IPS-NIHi11 (cell line): ENCODE data around the gene LSS.
"Not testable (repeated sequence)": the region's sequence is repeated elsewhere in the genome, so short reads cannot be mapped to it uniquely, and the experiment has no call there.

Source experiments
- DNase-seq: peaks from one replicate; pipeline ENCODE4 v3.0.0; 2012; ENCODE audit warnings: mixed read lengths, low spot score

The LSS gene

DNA sequence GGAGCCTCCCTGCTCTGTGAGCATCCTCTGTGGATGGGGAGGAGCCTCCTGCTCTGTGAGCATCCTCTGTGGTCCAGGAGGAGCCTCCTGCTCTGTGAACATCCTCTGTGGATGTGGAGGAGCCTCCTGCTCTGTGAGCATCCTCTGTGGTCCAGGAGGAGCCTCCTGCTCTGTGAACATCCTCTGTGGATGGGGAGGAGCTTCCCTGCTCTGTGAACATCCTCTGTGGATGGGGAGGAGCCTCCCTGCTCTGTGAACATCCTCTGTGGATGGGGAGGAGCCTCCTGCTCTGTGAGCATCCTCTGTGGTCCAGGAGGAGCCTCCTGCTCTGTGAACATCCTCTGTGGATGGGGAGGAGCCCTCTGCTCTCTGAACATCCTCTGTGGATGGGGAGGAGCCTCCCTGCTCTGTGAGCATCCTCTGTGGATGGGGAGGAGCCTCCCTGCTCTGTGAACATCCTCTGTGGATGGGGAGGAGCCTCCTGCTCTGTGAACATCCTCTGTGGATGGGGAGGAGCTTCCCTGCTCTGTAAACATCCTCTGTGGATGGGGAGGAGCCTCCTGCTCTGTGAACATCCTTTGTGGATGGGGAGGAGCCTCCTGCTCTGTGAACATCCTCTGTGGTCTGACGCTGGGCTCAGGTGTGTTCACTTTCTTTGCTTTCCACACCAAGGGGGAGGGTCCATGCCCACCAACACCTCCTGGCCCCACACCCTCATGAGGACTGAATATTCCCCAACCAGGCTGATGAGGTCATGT is 58.0 kb downstream of the LSS start:
- not testable (repeated sequence) for DNase-seq

DNA sequence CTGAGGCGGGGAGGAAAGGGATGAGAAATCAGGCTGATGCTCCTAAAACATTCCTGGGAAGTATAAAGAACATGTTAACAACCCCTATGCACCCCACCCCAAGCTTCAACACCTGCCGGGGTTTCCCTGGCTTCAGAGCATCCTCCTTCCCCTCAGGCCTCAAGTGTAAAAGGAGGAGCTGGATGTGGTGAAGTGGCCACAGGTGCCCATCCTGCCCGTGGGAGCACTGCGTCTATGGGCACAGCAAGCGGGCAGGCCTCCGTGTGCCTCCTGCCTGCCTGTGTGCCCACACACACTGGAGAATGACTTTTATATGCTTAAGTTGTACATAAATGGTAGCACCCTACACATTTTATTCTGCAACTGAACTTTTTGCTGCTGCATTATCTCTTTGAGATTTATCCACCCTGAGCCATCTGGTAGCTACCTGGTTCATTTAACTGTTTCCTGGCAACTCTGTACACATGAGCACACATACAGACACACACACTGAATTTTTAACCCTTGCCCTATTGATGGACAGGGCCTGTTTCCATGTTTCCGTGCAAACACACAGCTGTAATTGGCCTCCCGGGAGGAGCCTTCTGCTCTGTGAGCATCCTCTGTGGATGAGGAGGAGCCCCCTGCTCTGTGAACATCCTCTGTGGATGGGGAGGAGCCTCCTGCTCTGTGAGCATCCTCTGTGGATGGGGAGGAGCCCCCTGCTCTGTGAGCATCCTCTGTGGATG is 59.8 kb downstream of the LSS start:
- DNase-seq: no peak

DNA sequence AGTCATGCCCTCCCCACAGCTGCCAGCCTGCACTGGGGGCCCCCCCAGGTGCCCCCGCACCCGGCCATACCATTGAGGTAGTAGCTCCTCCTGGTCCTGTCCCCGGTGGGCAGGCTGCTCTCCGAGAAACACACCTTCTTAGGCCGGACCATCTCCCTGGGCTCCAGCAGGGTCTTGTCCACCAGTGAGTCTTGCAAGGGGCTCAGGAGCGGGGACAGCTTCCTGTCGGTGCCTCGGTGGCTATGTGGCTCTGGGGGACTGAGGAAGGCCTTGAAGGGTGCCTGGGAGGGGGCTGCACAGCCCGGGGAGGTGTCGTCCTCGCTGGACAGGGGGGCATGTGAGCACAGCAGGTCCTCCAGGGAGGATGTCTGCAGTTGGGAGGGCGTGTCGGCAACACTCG is 60.3 kb downstream of the LSS start:
- DNase-seq: no peak

DNA sequence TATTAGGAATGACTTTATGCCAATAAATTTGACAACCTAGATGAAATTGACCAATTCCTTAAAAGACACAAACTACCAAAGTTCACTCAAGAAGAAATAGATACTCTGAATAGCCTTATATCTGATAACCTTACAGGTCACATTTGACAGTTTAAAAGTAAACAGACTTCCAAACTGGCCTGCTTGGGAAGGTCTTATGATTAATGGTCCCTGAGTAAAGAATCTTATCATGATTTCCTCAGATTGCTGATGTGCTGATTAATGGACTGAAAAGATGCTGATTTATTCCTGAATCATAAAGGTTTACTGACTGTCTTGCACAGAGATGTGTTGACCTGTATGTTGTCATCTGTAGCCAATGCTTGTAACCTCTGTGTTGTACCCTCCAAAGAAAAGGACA is 63.5 kb downstream of the LSS start:
- no peak for DNase-seq

DNA sequence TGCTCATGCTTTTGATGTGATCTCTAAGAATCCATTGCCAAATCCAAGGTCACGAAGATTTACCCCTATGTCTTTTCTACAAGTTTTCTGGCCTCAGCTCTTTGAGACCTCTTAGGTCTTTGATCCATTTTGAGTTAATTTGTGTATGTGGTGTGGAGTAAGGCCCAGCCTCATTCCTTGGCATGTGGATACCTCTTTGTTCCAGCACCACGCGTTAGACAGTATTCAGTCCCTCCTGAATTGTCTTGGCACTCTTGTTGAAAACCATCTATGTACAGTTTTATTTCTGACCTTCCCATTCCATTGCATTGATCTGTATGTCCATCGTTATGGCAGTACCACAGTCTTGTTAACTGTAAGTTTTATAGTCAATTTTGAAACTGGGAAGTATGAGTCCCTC is 65.2 kb downstream of the LSS start:
- no peak for DNase-seq

DNA sequence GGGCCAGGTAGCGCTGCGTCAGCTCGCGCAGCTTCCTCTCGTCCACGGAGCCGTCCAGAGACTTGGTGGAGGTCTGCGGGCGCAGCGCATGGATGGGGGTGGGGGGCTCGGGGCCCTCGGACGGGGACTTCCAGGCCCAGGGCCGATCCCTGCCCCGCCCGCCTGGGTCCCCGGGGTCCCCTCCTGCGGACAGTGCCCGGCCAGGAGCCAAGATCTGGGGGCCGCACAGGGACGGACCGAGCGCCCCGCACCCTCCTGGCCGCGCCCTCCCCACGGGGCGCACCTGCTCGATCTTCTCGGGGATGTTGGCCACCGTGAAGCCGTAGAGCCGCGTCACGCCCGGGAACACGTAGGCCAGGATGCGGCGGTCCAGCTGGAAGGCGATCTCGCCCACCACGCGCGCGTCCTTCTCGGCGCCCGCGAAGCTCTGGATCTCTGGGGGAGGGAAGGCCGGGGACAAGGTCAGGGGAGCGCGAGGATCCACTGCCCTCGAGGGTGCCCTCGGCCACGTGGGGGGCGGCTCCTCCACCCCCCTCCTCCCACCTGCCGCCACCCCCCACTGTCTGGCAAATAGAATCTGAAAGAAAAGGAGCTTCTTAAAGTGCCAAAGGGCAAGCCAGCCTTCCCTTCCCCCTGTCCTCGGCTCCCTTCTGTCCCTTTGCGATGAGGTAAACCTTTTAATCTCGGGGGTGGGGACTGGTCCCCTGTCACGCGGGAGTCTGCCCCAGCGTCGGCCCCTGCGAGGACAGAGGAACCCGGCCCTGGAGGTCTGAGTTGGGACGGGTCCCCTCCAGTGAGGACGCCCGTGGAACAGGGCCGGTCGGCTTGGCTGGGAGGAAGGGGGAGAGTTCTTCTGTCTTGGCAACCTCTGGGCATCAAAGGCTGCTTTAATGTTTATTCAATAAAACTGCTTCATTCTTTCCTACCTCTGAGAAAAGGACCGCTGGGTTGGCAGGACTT is 66.7 kb downstream of the LSS start:
- no peak for DNase-seq

DNA sequence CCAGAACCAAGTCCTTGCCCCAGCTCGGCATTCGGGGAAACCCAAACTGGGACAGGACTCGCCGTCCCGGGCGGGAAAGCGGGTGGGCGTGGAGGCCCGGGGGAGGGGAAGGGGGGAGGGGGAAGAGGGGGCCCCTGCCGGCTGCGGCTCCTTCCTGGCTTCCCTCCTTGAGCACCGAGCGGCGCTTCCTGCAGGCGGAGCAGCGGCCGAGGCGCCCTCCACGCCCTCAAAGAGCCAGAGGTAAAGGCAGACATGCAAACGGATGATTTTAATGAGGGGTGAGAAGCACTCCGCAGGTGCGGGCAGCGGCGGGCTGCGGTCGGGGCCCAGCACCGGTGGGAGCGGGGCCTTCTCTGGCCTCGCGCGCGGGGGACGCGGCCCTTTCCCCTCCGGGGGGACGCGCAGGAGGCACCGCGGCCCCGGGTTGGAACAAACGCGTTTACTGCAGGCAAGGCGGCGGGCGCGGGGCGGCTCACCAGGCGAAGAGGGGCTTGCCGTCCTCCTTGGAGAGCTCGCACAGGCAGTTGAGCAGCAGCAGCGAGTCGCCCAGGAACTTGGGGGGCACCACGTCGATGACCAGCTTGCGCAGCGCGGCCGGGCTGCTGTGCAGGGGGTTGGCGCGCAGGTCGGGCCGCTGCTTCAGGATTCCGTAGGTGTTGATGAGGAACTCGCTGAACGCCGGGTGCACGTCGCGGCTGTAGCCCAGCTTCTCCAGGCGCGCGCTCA is 67.5 kb downstream of the LSS start:
- no peak for DNase-seq

DNA sequence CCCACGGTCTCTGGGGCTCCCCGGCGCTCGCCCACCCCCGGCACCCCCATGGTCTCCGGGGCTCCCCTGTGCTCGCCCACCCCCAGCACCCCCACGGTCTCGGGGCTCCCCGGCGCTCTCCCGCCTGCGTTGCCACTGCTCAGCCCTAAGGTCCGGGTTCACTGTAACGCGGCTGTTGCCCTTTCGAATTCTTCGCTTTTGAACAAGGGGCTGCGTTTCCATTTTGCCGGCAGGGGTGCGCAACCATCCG is 68.0 kb downstream of the LSS start:
- no peak for DNase-seq

DNA sequence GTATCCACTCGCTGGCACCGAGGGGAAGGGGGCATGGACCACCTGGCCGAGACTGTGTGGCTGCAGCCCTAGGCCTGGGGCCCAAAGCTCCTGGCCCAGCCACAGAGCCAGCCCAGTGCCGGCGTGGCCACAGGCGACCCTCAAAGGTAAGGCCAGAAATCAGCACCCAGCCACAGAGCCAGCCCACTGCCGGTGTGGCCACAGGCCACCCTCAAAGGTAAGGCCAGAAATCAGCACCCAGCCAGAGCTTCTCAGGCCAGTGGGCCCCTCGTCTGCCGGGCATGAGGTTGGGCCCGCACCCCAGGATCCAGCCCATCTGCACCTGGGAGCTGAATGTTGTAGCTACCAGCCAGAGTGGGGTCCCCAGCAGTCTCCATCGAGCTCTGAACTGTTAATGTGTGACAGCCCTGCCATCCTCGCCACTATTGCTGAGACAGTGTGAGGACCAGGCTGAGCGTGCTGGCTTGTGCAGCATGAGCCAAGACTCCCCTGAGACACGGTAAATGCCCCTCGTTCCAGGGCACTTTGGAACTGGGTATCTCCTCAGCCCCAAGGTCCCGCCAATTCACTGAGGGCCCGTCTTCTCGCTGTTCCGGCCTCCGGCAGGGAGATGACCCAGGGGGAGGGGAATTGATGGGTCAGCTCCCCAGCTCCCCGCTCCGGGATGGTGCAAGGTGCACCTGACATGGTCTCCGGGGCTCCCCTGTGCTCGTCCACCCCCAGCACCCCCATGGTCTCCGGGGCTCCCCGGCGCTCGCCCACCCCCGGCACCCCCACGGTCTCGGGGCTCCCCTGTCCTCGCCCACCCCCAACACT is 68.5 kb downstream of the LSS start:
- DNase-seq: no peak

DNA sequence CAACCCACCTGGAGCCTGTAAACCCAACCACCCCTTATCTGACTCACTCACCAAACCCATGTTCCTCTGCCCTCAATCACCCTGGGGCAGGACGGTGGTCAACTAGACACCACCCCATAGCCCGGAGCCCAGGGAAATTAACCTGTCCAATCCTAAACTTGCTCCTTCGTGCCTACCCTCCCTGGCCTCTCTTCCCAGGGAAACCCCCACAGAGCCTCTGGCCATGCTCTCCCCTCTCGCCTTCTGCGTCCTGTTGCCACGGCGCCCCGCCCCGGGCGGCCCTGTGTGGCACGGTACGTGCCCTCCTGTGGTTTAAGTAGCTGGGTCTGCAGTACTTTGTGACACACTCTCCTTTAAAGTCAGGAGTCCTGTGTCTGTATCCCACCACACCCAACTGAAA is 69.2 kb downstream of the LSS start:
- no peak for DNase-seq

DNA sequence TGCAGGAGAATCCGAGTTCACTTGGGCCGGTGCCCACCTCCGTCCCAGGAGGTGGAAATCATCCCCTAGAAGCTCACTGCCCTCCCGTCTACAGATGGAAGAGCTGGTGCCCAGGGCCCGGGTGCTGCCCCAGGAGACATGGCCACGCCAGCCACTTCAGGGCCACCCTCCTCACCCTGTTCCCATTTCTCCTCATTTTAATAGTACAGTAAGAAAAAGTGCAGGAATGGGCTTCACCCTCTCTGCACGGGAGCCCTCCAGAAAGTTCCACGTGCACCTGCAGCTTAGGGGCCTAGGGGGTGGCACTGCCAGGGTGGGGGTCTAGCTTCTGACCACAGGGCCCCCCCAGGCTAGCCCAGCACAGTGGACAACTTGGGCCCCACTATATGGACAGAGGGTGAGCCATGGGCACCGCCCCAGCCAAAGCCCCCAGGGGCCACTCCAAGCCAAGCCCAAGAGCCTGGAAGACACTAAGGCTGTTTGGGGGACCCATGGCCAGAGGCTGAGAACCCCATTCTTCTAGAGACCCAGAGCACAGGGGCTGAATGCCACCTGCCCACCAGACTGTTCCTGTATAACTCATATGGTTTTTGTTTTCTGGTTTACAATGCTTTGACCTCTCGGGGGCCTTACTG is 69.8 kb downstream of the LSS start:
- DNase-seq: no peak

DNA sequence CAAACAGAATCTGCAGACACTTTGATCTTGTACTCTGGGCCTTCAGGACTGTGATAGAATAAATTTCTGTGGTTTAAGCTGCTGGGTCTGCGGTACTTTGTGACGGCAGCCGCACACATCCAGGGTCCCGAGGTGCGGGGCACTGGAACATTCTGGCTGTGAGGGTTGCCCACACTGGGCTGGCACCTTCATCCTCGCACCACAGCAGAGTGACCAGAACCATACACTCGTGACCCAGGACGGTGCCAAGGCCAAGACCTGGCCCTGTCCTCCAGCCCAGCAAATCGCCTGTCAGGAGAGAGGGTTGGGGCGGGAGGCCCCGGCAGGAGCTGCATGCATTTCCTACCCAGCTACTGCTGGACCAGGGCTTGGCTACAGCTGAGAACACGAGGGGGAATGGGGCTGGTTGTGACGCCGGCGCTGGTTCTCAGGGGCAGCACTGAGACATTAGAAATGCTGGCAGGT is 70.6 kb downstream of the LSS start:
- no peak for DNase-seq

DNA sequence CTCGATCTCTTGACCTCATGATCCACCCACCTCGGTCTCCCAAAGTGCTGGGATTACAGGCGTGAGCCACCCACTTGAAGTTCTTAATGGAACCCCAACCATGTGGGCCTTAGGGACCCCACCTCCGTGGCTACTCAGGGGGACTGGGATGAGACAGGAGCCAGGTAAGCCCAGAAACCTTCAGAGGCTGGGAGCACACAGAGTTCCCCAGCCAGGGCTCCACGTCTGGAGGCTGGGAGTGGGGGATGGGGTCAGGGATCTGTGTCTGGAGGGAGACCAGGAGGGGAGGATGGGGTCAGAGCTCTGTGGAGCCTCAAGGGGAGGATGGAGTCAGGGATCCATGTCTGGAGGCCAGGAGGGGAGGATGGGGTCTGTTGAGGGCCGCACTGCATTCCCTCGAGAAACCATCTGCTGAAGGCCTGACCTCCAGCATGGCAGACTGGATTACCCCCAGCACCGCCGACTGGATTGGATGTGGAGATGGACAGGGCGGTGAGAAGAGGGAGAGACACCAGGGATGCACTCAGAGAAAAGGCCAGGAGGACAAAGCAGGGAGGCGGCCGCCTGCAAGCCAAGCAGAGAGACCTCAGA is 71.1 kb downstream of the LSS start:
- no peak for DNase-seq

DNA sequence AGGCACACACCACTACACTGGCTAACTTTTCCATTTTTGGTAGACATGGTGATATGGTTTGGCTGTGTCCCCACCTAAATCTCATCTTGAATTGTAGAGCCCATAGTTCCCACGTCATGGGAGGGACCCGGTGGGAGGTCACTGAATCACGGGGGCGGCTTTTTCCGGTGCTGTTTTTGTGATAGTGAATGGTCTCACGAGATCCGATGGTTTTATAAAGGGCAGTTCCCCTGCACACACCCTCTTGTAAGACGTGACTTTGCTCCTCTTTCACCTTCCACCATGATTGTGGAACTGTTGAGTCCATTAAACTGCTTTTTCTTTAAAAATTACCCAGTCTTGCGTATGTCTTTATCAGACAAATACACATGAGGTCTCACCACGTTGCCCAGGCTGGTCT is 71.9 kb downstream of the LSS start:
- DNase-seq: no peak

DNA sequence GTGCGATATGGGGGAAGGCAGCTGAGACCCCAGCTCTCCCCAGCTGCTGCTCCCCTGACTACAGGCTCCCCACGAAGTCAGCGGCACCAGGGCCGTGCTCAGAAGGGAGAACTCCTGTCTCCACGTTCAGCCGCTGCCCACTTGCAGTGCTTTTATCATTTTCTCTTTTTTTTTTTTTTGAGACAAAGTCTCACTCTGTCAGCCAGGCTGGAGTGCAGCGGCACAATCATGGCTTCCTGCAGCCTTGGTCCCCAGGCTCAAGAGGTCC is 72.3 kb downstream of the LSS start:
- DNase-seq: no peak

DNA sequence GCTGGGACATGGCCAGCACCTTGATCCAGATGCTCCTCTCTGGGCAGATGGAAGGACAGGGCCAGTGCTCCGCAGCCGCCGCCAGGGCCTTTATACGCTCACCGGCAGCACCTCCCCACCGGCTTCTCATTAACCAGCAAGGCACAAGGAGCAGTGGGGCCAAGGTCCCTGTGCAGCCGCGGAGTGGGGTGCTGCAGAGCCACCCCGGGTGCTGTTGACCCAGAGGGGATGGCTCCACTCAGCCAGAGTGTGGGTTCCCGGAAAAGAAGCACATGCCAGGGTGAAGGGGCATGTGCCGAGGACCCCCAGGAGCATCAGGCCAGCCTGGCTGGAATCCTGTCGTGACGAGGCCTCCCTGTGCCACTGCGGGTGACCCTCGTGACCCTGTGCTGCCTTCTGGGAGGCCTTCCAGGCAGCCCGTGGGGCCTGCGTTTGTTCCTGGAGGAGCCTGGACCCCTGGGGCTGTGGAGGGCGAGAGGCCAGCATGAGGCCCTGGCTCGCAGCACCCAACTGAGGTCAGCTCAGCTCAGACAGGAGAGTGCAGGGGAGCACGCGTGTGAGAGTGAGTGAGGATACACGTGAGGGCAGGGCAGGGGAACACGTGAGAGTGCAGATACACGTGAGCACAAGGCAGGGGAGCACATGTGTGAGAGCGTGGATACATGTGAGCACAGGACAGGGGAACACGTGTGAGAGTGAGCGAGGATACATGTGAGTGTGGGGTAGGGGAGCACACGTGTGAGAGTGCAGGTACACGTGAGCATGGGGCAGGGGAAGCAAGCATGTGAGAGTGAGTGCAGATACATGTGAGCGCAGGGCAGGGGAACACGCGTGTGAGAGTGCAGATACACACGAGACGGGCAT is 72.8 kb downstream of the LSS start, which contains the start of gene FTCD:
Gene FTCD (minus strand): TSS at position 66 of the 864 bp plus-strand sequence. CDS start 56 bp downstream, at position 10.
- no peak for DNase-seq

DNA sequence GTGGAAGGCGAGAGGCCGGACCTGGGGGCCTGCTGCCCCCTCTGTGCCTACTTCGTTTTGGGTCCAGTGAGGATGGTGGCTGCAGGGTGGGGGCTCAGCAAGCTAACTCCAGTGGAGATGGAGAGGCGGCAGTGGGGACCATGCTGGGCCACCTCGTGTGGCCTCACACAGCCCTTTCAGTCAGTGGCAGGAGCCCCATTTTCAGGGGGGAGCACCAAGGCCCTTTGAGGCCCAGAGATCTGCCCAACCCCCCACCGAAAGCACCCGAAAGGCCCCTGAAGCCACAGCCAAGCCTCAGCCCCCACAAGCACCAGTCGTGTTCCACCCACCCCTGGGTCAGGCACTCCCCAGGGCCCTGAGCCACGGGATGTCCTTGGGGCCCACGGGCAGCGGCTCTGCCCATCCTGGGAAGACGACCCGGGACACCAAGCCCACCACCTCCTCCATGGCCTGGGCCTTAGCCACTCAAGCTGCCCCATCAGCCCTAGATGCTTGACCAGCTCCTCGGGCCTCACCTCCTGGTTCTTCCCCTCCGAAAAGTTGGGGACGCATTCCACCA is 73.5 kb downstream of the LSS start:
- DNase-seq: no peak

DNA sequence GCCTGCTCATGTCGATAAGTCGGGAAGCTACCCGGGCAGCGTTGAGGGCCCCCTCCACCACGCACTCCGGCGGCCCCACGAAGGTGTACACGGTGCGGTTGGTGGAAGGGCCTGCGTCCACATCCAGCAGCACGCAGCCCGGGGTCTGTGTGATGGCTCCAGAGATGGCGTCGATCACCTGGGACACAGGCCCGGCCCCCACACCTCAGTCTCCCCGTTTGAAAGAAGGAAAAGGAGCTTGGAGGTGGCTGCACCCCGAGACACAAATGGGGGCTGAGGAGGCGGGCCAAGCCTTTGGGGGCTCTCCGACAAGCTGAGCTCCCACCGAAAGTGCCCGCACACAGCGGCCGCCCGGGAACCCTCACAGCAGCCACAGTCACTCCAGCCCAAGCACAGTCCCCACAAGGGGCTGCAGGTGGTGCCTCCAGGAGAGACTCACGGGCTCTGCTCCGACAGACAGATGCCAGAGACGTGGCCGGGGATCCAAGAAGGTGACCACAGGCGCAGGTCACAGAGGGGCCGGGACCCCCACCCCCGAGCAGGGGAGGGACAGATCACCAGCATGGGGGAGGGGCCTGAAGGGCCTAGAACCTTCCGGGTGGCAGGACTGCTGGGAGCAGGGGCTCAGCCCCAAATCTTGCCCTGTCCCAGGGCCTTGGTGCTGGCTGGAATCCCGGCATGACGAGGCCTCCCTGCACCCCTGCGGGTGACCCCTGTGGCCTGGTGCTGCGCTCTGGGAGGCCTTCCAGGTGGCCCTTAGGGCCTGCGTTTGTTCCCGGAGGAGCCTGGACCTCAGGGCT is 74.2 kb downstream of the LSS start:
- no peak for DNase-seq
